Measurements from ENCODE around the gene ATF6. TPM values are rescaled to one million over a fixed set of nuclear protein-coding genes. Genes with fewer than 3 reads are reported as not detected.

The ATF6 gene
- total and polyA plus RNA-seq, 3 donors from 2014 or later = 22.6 to 38.2 (median 38.0) TPM

- H3K27ac ChIP-seq = peak overlapping the region in 1 of 2 donors; percentile 56
Measured at GRCh38 chr1:161910604-161911003, 144.5 kb downstream of the ATF6 start.

DNA sequence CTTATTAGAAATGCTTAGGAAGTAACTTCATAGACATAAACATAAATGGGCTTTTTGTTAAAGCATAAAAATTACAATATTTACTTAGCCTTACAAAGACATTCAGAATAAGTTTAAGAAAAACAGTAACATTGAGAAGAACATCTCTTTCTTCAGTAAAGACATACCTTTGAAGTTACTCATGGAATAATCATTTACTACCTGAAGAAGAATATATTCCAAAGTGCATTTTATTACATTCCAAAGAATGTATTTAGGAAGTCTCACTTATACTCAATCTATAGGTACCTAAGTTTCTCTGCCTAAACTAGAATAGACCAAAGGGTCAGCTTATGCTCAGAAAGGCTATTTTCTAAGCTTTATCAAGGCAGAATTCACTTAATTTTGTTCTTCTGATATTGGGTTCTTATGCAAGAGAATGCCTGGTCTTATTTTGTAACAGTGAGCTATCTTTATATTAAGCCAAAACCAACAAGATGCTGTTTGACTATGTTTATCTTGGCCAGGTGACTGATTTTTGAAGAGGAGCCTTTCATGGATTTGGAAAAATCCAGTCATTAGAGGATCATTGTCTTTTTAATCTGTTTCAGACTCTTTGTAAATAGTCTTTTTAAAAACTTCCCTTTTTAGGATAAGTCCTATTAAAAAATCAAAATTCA, 147.5 kb downstream of the ATF6 start:
- peak overlapping the region in 1 of 2 donors; percentile 17 for H3K27ac ChIP-seq
- TF ChIP-seq, protein P1, sequence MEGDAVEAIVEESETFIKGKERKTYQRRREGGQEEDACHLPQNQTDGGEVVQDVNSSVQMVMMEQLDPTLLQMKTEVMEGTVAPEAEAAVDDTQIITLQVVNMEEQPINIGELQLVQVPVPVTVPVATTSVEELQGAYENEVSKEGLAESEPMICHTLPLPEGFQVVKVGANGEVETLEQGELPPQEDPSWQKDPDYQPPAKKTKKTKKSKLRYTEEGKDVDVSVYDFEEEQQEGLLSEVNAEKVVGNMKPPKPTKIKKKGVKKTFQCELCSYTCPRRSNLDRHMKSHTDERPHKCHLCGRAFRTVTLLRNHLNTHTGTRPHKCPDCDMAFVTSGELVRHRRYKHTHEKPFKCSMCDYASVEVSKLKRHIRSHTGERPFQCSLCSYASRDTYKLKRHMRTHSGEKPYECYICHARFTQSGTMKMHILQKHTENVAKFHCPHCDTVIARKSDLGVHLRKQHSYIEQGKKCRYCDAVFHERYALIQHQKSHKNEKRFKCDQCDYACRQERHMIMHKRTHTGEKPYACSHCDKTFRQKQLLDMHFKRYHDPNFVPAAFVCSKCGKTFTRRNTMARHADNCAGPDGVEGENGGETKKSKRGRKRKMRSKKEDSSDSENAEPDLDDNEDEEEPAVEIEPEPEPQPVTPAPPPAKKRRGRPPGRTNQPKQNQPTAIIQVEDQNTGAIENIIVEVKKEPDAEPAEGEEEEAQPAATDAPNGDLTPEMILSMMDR (IDR thresholded peaks at IDR 0.05) = no peak
- TF ChIP-seq POLR2A (IDR thresholded peaks at IDR 0.05) = no peak

More at GRCh38 chr1:161910604-161911003, 144.5 kb downstream of the ATF6 start:
- no peaks in the 10 kb centered on the region for H3K27me3 ChIP-seq
- no peaks in the 10 kb centered on the region for H3K9me3 ChIP-seq
- TF ChIP-seq, protein P1 (IDR thresholded peaks at IDR 0.05) = no peak
- no peak for TF ChIP-seq POLR2A (IDR thresholded peaks at IDR 0.05)
- no peaks in the 10 kb centered on the region for H3K36me3 ChIP-seq (ENCODE audit: low read depth, missing control alignments)
- intact Hi-C loops (cut with DNase I; ENCODE audit: low total_unique reads) = no loop called here
- peaks cover 16% of the 10 kb centered on the region for H3K4me1 ChIP-seq
- no peak overlapping the region for H3K4me3 ChIP-seq
- no peak for DNase-seq

GRCh38 chr1:161914595-161914994, 148.5 kb downstream of the ATF6 start:
- H3K27me3 ChIP-seq = no peaks in the 10 kb centered on the region
- no peak overlapping the region for H3K27ac ChIP-seq
- H3K36me3 ChIP-seq (ENCODE audit: low read depth, missing control alignments) = no peaks in the 10 kb centered on the region
- no peak overlapping the region for H3K4me3 ChIP-seq
- intact Hi-C loops (cut with DNase I; ENCODE audit: low total_unique reads) = no loop called here
- H3K4me1 ChIP-seq = peaks cover 16% of the 10 kb centered on the region
- TF ChIP-seq POLR2A (IDR thresholded peaks at IDR 0.05) = no peak
- TF ChIP-seq, protein P1 (IDR thresholded peaks at IDR 0.05) = no peak
- no peak for DNase-seq
- H3K9me3 ChIP-seq = no peaks in the 10 kb centered on the region
- WGBS, 2 donors = 86 to 91% methylated on average over 1 of the region's 1 CpG

More for the DNA sequence above, 147.5 kb downstream of the ATF6 start:
- Histone ChIP-seq H3K4me3 (no peak overlapping the region), H3K36me3 (ENCODE audit: low read depth, missing control alignments) (no peaks in the 10 kb centered on the region), H3K27me3 (no peaks in the 10 kb centered on the region), H3K4me1 (peaks cover 16% of the 10 kb centered on the region), H3K9me3 (no peaks in the 10 kb centered on the region)
- no peak for DNase-seq
- intact Hi-C loops (cut with DNase I; ENCODE audit: low total_unique reads) = no loop called here

- Histone ChIP-seq H3K9me3 (no peaks in the 10 kb centered on the region), H3K27me3 (no peaks in the 10 kb centered on the region), H3K4me1 (peaks cover 14% of the 10 kb centered on the region), H3K4me3 (no peak overlapping the region), H3K27ac (no peak overlapping the region), H3K36me3 (ENCODE audit: low read depth, missing control alignments) (no peaks in the 10 kb centered on the region)
- no peak for DNase-seq
- TF ChIP-seq POLR2A (IDR thresholded peaks at IDR 0.05) = no peak
- TF ChIP-seq, protein P1 (IDR thresholded peaks at IDR 0.05) = no peak
- WGBS, 2 donors = 72 to 85% methylated on average over 1 of the region's 1 CpG
- intact Hi-C loops (cut with DNase I; ENCODE audit: low total_unique reads) = no loop called here
Measured at GRCh38 chr1:161915051-161915503, 149.0 kb downstream of the ATF6 start.

DNA sequence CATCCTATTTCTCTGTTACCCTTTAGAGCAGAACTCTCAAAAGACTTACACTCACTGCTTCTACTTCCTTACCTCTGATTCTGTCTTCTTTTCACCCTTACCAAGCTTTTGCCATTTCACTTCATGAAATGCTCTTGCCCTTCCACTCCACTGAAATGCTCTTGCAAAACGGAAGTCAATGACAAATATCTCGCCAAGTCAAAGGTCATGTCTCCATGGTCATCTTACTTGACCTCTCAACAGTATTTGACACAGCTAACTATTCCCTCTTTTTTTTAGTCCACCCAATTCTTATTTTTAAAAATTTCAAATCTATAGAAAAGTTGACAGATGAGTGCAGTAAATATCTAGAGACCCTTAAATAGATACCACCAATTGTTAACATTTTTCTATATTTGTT, 149.9 kb downstream of the ATF6 start:
- 84 to 91% methylated on average over 2 of the region's 2 CpGs for WGBS, 2 donors
- Histone ChIP-seq H3K9me3 (no peaks in the 10 kb centered on the region), H3K27ac (no peak overlapping the region), H3K4me3 (no peak overlapping the region), H3K27me3 (no peaks in the 10 kb centered on the region), H3K4me1 (peaks cover 5% of the 10 kb centered on the region), H3K36me3 (ENCODE audit: low read depth, missing control alignments) (no peaks in the 10 kb centered on the region)
- no peak for DNase-seq
- TF ChIP-seq, protein P1 (IDR thresholded peaks at IDR 0.05) = no peak
- no peak for TF ChIP-seq POLR2A (IDR thresholded peaks at IDR 0.05)
- intact Hi-C loops (cut with DNase I; ENCODE audit: low total_unique reads) = no loop called here

Data from testis (tissue), 3 donors.